Measurements from ENCODE around the gene GMPR2. TPM values are rescaled to one million over a fixed set of nuclear protein-coding genes. Genes with fewer than 3 reads are reported as not detected.

The GMPR2 gene
- total and polyA plus RNA-seq, 2 of the 13 experiments (the other 11 are each of a cell fraction or from before 2014, with no cell fraction given) = 210 to 273 TPM

- TF ChIP-seq HOMEZ (CRISPR knock-in tag; IDR thresholded peaks at IDR 0.05; ENCODE audit: low read depth) (peak; percentile 100), U2AF2 (IDR thresholded peaks at IDR 0.05; ENCODE audit: low read depth, low read length) (0 out of 2 replicates have a peak, but pooled peaks have one; percentile 80), HCFC1 (IDR thresholded peaks at IDR 0.05; ENCODE audit: low read depth, low read length) (peak; percentile 67), CBX2 (IDR thresholded peaks at IDR 0.05; ENCODE audit: low read depth, low read length) (no peak), CBX2 (CRISPR knock-in tag; IDR thresholded peaks at IDR 0.05; ENCODE audit: low read depth) (no peak), ZNF205 (CRISPR knock-in tag; IDR thresholded peaks at IDR 0.05) (peak; percentile 98), RXRB (CRISPR knock-in tag; IDR thresholded peaks at IDR 0.05; ENCODE audit: borderline replicate concordance) (peak; percentile 91), PHF8 (CRISPR knock-in tag; IDR thresholded peaks at IDR 0.05) (peak; percentile 99), SRY (CRISPR knock-in tag; IDR thresholded peaks at IDR 0.05) (peak; percentile 99), HOXD1 (CRISPR knock-in tag; IDR thresholded peaks at IDR 0.05) (peak; percentile 95), AKNA (CRISPR knock-in tag; IDR thresholded peaks at IDR 0.05; ENCODE audit: borderline replicate concordance) (no peak), ZNF143 (CRISPR knock-in tag; IDR thresholded peaks at IDR 0.05) (peak; percentile 82), NCOA2 (CRISPR knock-in tag; IDR thresholded peaks at IDR 0.05) (peak; percentile 76; the same call in 1 of the 2 replicates)
- TF ChIP-seq, protein P1, sequence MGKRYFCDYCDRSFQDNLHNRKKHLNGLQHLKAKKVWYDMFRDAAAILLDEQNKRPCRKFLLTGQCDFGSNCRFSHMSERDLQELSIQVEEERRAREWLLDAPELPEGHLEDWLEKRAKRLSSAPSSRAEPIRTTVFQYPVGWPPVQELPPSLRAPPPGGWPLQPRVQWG (CRISPR knock-in tag; IDR thresholded peaks at IDR 0.05; ENCODE audit: borderline replicate concordance, low read depth) = no peak
- TF ChIP-seq, protein P2, sequence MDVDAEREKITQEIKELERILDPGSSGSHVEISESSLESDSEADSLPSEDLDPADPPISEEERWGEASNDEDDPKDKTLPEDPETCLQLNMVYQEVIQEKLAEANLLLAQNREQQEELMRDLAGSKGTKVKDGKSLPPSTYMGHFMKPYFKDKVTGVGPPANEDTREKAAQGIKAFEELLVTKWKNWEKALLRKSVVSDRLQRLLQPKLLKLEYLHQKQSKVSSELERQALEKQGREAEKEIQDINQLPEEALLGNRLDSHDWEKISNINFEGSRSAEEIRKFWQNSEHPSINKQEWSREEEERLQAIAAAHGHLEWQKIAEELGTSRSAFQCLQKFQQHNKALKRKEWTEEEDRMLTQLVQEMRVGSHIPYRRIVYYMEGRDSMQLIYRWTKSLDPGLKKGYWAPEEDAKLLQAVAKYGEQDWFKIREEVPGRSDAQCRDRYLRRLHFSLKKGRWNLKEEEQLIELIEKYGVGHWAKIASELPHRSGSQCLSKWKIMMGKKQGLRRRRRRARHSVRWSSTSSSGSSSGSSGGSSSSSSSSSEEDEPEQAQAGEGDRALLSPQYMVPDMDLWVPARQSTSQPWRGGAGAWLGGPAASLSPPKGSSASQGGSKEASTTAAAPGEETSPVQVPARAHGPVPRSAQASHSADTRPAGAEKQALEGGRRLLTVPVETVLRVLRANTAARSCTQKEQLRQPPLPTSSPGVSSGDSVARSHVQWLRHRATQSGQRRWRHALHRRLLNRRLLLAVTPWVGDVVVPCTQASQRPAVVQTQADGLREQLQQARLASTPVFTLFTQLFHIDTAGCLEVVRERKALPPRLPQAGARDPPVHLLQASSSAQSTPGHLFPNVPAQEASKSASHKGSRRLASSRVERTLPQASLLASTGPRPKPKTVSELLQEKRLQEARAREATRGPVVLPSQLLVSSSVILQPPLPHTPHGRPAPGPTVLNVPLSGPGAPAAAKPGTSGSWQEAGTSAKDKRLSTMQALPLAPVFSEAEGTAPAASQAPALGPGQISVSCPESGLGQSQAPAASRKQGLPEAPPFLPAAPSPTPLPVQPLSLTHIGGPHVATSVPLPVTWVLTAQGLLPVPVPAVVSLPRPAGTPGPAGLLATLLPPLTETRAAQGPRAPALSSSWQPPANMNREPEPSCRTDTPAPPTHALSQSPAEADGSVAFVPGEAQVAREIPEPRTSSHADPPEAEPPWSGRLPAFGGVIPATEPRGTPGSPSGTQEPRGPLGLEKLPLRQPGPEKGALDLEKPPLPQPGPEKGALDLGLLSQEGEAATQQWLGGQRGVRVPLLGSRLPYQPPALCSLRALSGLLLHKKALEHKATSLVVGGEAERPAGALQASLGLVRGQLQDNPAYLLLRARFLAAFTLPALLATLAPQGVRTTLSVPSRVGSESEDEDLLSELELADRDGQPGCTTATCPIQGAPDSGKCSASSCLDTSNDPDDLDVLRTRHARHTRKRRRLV (CRISPR knock-in tag; IDR thresholded peaks at IDR 0.05) = peak; percentile 96
- TF ChIP-seq, protein P3, sequence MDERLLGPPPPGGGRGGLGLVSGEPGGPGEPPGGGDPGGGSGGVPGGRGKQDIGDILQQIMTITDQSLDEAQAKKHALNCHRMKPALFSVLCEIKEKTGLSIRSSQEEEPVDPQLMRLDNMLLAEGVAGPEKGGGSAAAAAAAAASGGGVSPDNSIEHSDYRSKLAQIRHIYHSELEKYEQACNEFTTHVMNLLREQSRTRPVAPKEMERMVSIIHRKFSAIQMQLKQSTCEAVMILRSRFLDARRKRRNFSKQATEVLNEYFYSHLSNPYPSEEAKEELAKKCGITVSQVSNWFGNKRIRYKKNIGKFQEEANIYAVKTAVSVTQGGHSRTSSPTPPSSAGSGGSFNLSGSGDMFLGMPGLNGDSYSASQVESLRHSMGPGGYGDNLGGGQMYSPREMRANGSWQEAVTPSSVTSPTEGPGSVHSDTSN (CRISPR knock-in tag; IDR thresholded peaks at IDR 0.05) = 0 out of 2 replicates have a peak, but pooled peaks have one; percentile 7
Measured at GRCh38 chr14:24215495-24216344, 17.0 kb upstream of the GMPR2 start, which contains the start of gene MDP1 (continued).
